Adrenal gland (tissue), 5 donors: ENCODE data around the gene USP34.

Experiments
- POLR2A ChIP-seq, 2 donors: fragments of 450-650 bp; IDR thresholded peaks; one replicate each; pipeline ENCODE4 v1.6.1; 2017; ENCODE audit warnings: antibody characterized with exemption in 2 of 2, mild to moderate bottlenecking in 2 of 2, moderate library complexity in 1 of 2
- TF ChIP-seq, protein P1 (sequence below), 6 experiments: fragments of 450-650 bp in 4 of 6; fragments of 200-600 bp in 2 of 6; sonication (generic) in 1 of 6; IDR thresholded peaks; 1 replicate in 5 of 6; 2 replicates in 1 of 6; pipeline versions ENCODE4 v1.5.1 to v1.8.0; 2016 to 2021; ENCODE audit warnings: antibody characterized with exemption in 6 of 6, mild to moderate bottlenecking in 2 of 6, moderate library complexity in 1 of 6
- donor health status: DM: no; HTN: no; CAD: no.

- TF ChIP-seq POLR2A (IDR thresholded peaks at IDR 0.05): no peak
- TF ChIP-seq, protein P1, sequence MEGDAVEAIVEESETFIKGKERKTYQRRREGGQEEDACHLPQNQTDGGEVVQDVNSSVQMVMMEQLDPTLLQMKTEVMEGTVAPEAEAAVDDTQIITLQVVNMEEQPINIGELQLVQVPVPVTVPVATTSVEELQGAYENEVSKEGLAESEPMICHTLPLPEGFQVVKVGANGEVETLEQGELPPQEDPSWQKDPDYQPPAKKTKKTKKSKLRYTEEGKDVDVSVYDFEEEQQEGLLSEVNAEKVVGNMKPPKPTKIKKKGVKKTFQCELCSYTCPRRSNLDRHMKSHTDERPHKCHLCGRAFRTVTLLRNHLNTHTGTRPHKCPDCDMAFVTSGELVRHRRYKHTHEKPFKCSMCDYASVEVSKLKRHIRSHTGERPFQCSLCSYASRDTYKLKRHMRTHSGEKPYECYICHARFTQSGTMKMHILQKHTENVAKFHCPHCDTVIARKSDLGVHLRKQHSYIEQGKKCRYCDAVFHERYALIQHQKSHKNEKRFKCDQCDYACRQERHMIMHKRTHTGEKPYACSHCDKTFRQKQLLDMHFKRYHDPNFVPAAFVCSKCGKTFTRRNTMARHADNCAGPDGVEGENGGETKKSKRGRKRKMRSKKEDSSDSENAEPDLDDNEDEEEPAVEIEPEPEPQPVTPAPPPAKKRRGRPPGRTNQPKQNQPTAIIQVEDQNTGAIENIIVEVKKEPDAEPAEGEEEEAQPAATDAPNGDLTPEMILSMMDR (IDR thresholded peaks at IDR 0.05): no peak
These were observed 92.6 kb downstream of the USP34 start for GRCh38 chr2:61378281-61378680.
